HepG2 (cell line): Measurements from ENCODE around the gene CCNYL1. TPM values are rescaled to one million over a fixed set of nuclear protein-coding genes. Genes with fewer than 3 reads are reported as not detected.

Source experiments
- CEBPZ ChIP-seq: IDR thresholded peaks from 2 replicates; pipeline ENCODE4 v1.6.1; 2012; ENCODE audit warnings: low read length, improper control_type of control experiment
- DR1 ChIP-seq: sonication (generic); formaldehyde crosslinking; IDR thresholded peaks from 2 replicates; pipeline ENCODE4 v1.8.0; 2021; ENCODE audit warnings: mild to moderate bottlenecking, missing genetic modification reagents, inconsistent platforms
- FOXC1 ChIP-seq: sonication (generic); formaldehyde crosslinking; IDR thresholded peaks from 2 replicates; pipeline ENCODE4 v1.8.0; 2022; ENCODE audit warnings: mild to moderate bottlenecking, missing genetic modification reagents, borderline replicate concordance
- HMG20A ChIP-seq: IDR thresholded peaks from 2 replicates; pipeline ENCODE4 v1.6.1; 2016; ENCODE audit warnings: borderline replicate concordance
- KDM5A ChIP-seq: fragments of 200-600 bp; sonication (generic); IDR thresholded peaks from 2 replicates; pipeline ENCODE4 v1.7.0; 2018; ENCODE audit warnings: antibody characterized with exemption, mild to moderate bottlenecking, low read length, borderline replicate concordance
- KLF13 ChIP-seq: sonication (generic); formaldehyde crosslinking; IDR thresholded peaks from 2 replicates; pipeline ENCODE4 v1.4.0; 2020; ENCODE audit warnings: mild to moderate bottlenecking, missing genetic modification reagents
- KLF16 ChIP-seq, 2 experiments: sonication (generic) in 1 of 2; formaldehyde crosslinking in 1 of 2; IDR thresholded peaks; 2 replicates each; pipeline versions ENCODE4 v1.6.1 to v1.8.0; 2016 to 2023; ENCODE audit warnings: missing genetic modification reagents in 2 of 2, missing compliant biosample characterization in 1 of 2
- PHF21A ChIP-seq: sonication (generic); formaldehyde crosslinking; IDR thresholded peaks from 2 replicates; pipeline ENCODE4 v1.5.0; 2020; ENCODE audit warnings: mild to moderate bottlenecking, missing genetic modification reagents
- PTBP1 ChIP-seq: fragments of 200-400 bp; formaldehyde crosslinking; IDR thresholded peaks from 2 replicates; pipeline ENCODE4 v1.6.1; 2018; ENCODE audit warnings: low read length, low read depth; ENCODE audit not compliant: poor library complexity, severe bottlenecking
- SMAD3 ChIP-seq: sonication (generic); formaldehyde crosslinking; IDR thresholded peaks from 2 replicates; pipeline ENCODE4 v1.4.0; 2020; ENCODE audit warnings: missing genetic modification reagents
- ZBTB37 ChIP-seq: sonication (generic); formaldehyde crosslinking; IDR thresholded peaks from 2 replicates; pipeline ENCODE4 v1.4.0; 2020; ENCODE audit warnings: mild to moderate bottlenecking, missing genetic modification reagents
- ZFP90 ChIP-seq: sonication (generic); formaldehyde crosslinking; IDR thresholded peaks from 2 replicates; pipeline ENCODE4 v1.8.0; 2022; ENCODE audit warnings: missing genetic modification reagents, mild to moderate bottlenecking, inconsistent platforms, borderline replicate concordance
- ZGPAT ChIP-seq: IDR thresholded peaks from 2 replicates; pipeline ENCODE4 v1.6.1; 2016; ENCODE audit warnings: mild to moderate bottlenecking
- ZNF362 ChIP-seq: sonication (generic); formaldehyde crosslinking; IDR thresholded peaks from 2 replicates; pipeline ENCODE4 v1.4.0; 2020; ENCODE audit warnings: missing genetic modification reagents, mild to moderate bottlenecking, borderline replicate concordance
- ZNF781 ChIP-seq: sonication (generic); formaldehyde crosslinking; IDR thresholded peaks from 2 replicates; pipeline ENCODE4 v1.5.1; 2020; ENCODE audit warnings: borderline replicate concordance, mild to moderate bottlenecking, missing genetic modification reagents; ENCODE audit errors: not compliant biosample characterization
- ZNF891 ChIP-seq: sonication (generic); formaldehyde crosslinking; IDR thresholded peaks from 2 replicates; pipeline ENCODE4 v1.5.0; 2020; ENCODE audit warnings: mild to moderate bottlenecking, missing genetic modification reagents
- polyA plus RNA-seq, 8 experiments: library from polyadenylated mRNA; depleted of rRNA in 3 of 8; stranded (reverse) in 7 of 8; unstranded in 1 of 8; fragments of >200 nt; fragmentation: Illumina TruSeq in 4 of 8; extraction: Trizol in 4 of 8; gene quantifications; 2 replicates each; pipeline versions ENCODE4 v1.2.1 to v1.2.3, GENCODE V29; 2011 to 2016; ENCODE audit warnings: low read depth in 4 of 8, missing spikeins in 1 of 8, mixed read lengths in 1 of 8; ENCODE audit not compliant: insufficient read depth in 1 of 8
- total RNA-seq, 5 experiments: library from RNA; depleted of rRNA; stranded (reverse); fragments of >200 nt; fragmentation: Illumina TruSeq; extraction: Trizol; gene quantifications; 2 replicates each; pipeline ENCODE4 v1.2.3, GENCODE V29; 2016; ENCODE audit warnings: low read depth in 1 of 5

The CCNYL1 gene
- total and polyA plus RNA-seq, 2 of the 13 experiments (the other 11 are each of a cell fraction or from before 2014, with no cell fraction given) = 12.5 to 16.2 TPM

GRCh38 chr2:207734636-207735512 lies 23.4 kb downstream of the CCNYL1 start (continued):
- TF ChIP-seq CEBPZ (no peak), ZNF362 (CRISPR knock-in tag) (peak; percentile 21; the same call in 1 of the 2 replicates), KLF16 (CRISPR knock-in tag; IDR thresholded peaks at IDR 0.05) (no peak; a peak in 1 of 4 replicates), DR1 (CRISPR knock-in tag) (no peak), HMG20A (CRISPR knock-in tag) (peak; percentile 82; the same call in 1 of the 2 replicates), ZGPAT (peak; percentile 67; the same call in 1 of the 2 replicates), ZFP90 (0 out of 2 replicates have a peak, but pooled peaks have one; percentile 28), ZBTB37 (peak; percentile 81), ZNF781 (CRISPR knock-in tag) (no peak), KLF13 (CRISPR knock-in tag) (no peak), SMAD3 (peak; percentile 41; the same call in 1 of the 2 replicates), KDM5A (peak; percentile 62; the same call in 1 of the 2 replicates), ZNF891 (no peak), PHF21A (CRISPR knock-in tag) (no peak; the same call in 1 of the 2 replicates), FOXC1 (CRISPR knock-in tag) (no peak), PTBP1 (no peak)
